Panc1 (cell line): ENCODE measurements around the gene MOB4. TPM values are rescaled to one million over a fixed set of nuclear protein-coding genes. Genes with fewer than 3 reads are reported as not detected.

Experiments
- ATAC-seq: fragments of 200-7000 bp; cut with Tn5 transposase; 2 replicates; pipeline ENCODE4 v1.9.1; 2020; ENCODE audit warnings: mild to moderate bottlenecking, moderate library complexity
- BruUV-seq: library from RNA; stranded (reverse); fragments of 400-500 nt; replicated peaks from 2 replicates; lab custom pipeline; 2021; lab: Mats Ljungman, UMichigan
- CTCF ChIA-PET: fragments of 300-600 bp; sonication (Branson Sonifier 250); formaldehyde crosslinking; loops from one replicate; lab custom pipeline; 2022; ENCODE audit warnings: antibody characterized with exemption; lab: Charles Lee
- POLR2A ChIA-PET: fragments of 300-600 bp; sonication (Branson Sonifier 250); formaldehyde crosslinking; loops from one replicate; lab custom pipeline; 2022; ENCODE audit warnings: antibody characterized with exemption; lab: Charles Lee
- DNase-seq: peaks from one replicate; pipeline ENCODE4 v3.0.0-alpha.2; 2010; ENCODE audit warnings: low read depth, low spot score
- H3K27ac ChIP-seq: 2 replicates; pipeline ENCODE4 v1.5.1; 2011; ENCODE audit warnings: mild to moderate bottlenecking, low read length, inconsistent platforms
- H3K27me3 ChIP-seq: fragments of 200-500 bp; sonication (Bioruptor generic); 2 replicates; pipeline ENCODE4 v1.6.0; 2014; ENCODE audit warnings: low read length, inconsistent platforms; ENCODE audit not compliant: control insufficient read depth, insufficient read depth
- H3K36me3 ChIP-seq: fragments of 200-500 bp; sonication (Bioruptor generic); 2 replicates; pipeline ENCODE4 v1.5.1; 2014; ENCODE audit warnings: inconsistent platforms, mild to moderate bottlenecking, low read length, moderate library complexity; ENCODE audit not compliant: control insufficient read depth, insufficient read depth
- H3K4me1 ChIP-seq: 2 replicates; pipeline ENCODE4 v1.5.1; 2011; ENCODE audit warnings: inconsistent platforms, mild to moderate bottlenecking, low read length, moderate library complexity; ENCODE audit not compliant: control insufficient read depth, insufficient read depth
- H3K4me3 ChIP-seq, 2 experiments: 2 replicates each; pipeline ENCODE4 v1.5.1; 2011 to 2012; ENCODE audit warnings: low read depth in 2 of 2, low read length in 2 of 2, mild to moderate bottlenecking in 2 of 2, inconsistent platforms in 1 of 2, moderate library complexity in 1 of 2
- H3K9me3 ChIP-seq: fragments of 200-500 bp; sonication (Bioruptor generic); 2 replicates; pipeline ENCODE4 v1.5.1; 2014; ENCODE audit warnings: low read depth, mild to moderate bottlenecking, inconsistent platforms, low read length, moderate library complexity; ENCODE audit not compliant: control insufficient read depth, insufficient read depth
- POLR2AphosphoS5 ChIP-seq: IDR thresholded peaks from 2 replicates; pipeline ENCODE4 v1.6.1; 2012; ENCODE audit warnings: mild to moderate bottlenecking, low read depth, low read length, moderate library complexity
- SIN3A ChIP-seq: IDR thresholded peaks from 2 replicates; pipeline ENCODE4 v1.6.1; 2012; ENCODE audit warnings: low read depth, mild to moderate bottlenecking, low read length, moderate library complexity, borderline replicate concordance; ENCODE audit not compliant: insufficient read depth
- TCF7L2 ChIP-seq: IDR thresholded peaks from 2 replicates; pipeline ENCODE4 v1.6.1; 2011; ENCODE audit warnings: mild to moderate bottlenecking, low read depth, low read length, inconsistent platforms
- in situ Hi-C: cut with HindIII; loops from 2 replicates; pipeline ENCODE4 v1.10.0; 2016; ENCODE audit warnings: low sequenced_read_pairs, low pct_unique_long_range_greater_than_20kb
- intact Hi-C: fragments of 100-400 bp; cut with micrococcal nuclease; formaldehyde crosslinking; loops from one replicate; pipeline ENCODE4 v1.10.0; 2022; ENCODE audit not compliant: unreplicated experiment
- total RNA-seq: library from RNA; stranded (reverse); gene quantifications from one replicate; pipeline ENCODE4 v1.2.1, GENCODE V29; 2021; ENCODE audit not compliant: unreplicated experiment
- TF ChIP-seq, protein P1 (sequence below), 2 experiments: IDR thresholded peaks; 2 replicates each; pipeline ENCODE4 v1.6.1; 2011 to 2012; ENCODE audit warnings: low read depth in 2 of 2, control low read depth in 1 of 2, low read length in 1 of 2, mild to moderate bottlenecking in 1 of 2, moderate library complexity in 1 of 2; ENCODE audit not compliant: insufficient read depth in 1 of 2
- TF ChIP-seq, protein P2 (sequence below): fragments of 450-650 bp; IDR thresholded peaks from 2 replicates; pipeline ENCODE4 v1.5.1; 2017; ENCODE audit warnings: mild to moderate bottlenecking

MOB4 gene
- total RNA-seq, 1 experiment from 2014 or later, result 25.6 TPM

DNA sequence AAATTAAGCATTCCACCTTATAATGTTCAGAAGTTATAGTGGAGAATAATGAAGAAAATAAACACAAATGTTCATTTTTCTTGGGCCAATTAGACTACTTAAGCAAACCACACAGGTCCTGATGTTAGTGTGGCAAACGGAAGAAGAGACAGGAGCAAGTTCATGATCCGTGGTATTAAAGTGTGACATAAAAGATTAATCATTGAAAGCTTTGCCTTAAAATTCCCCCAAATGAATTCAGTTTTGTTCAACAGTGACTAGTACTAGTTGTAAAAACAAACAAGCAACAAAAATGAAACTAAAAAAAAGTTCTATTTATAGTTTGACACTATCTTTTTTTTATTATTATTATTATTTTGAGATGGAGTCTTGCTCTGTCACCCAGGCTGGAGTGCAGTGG is 85.9 kb downstream of the MOB4 start:
- in situ Hi-C loops (no loop called here), intact Hi-C loops (no loop called here)
- H3K4me1 ChIP-seq, result no peaks in the 10 kb centered on the region
- no peak overlapping the region for H3K27ac ChIP-seq
- H3K36me3 ChIP-seq, result no peaks in the 10 kb centered on the region
- ChIA-PET POLR2A (no interaction called here), CTCF (no interaction called here)
- no peak overlapping the region for H3K4me3 ChIP-seq
- no peak for ATAC-seq
- no peaks in the 10 kb centered on the region; the same call in 1 of the 2 replicates for H3K27me3 ChIP-seq
- DNase-seq, result no peak
- H3K9me3 ChIP-seq, result no peaks in the 10 kb centered on the region
- TF ChIP-seq, protein P1, sequence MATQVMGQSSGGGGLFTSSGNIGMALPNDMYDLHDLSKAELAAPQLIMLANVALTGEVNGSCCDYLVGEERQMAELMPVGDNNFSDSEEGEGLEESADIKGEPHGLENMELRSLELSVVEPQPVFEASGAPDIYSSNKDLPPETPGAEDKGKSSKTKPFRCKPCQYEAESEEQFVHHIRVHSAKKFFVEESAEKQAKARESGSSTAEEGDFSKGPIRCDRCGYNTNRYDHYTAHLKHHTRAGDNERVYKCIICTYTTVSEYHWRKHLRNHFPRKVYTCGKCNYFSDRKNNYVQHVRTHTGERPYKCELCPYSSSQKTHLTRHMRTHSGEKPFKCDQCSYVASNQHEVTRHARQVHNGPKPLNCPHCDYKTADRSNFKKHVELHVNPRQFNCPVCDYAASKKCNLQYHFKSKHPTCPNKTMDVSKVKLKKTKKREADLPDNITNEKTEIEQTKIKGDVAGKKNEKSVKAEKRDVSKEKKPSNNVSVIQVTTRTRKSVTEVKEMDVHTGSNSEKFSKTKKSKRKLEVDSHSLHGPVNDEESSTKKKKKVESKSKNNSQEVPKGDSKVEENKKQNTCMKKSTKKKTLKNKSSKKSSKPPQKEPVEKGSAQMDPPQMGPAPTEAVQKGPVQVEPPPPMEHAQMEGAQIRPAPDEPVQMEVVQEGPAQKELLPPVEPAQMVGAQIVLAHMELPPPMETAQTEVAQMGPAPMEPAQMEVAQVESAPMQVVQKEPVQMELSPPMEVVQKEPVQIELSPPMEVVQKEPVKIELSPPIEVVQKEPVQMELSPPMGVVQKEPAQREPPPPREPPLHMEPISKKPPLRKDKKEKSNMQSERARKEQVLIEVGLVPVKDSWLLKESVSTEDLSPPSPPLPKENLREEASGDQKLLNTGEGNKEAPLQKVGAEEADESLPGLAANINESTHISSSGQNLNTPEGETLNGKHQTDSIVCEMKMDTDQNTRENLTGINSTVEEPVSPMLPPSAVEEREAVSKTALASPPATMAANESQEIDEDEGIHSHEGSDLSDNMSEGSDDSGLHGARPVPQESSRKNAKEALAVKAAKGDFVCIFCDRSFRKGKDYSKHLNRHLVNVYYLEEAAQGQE (IDR thresholded peaks at IDR 0.05; ENCODE audit: insufficient read depth in 1 of 2, low read depth in 2 of 2, low read length in 1 of 2), result no peak
- TF ChIP-seq, protein P2, sequence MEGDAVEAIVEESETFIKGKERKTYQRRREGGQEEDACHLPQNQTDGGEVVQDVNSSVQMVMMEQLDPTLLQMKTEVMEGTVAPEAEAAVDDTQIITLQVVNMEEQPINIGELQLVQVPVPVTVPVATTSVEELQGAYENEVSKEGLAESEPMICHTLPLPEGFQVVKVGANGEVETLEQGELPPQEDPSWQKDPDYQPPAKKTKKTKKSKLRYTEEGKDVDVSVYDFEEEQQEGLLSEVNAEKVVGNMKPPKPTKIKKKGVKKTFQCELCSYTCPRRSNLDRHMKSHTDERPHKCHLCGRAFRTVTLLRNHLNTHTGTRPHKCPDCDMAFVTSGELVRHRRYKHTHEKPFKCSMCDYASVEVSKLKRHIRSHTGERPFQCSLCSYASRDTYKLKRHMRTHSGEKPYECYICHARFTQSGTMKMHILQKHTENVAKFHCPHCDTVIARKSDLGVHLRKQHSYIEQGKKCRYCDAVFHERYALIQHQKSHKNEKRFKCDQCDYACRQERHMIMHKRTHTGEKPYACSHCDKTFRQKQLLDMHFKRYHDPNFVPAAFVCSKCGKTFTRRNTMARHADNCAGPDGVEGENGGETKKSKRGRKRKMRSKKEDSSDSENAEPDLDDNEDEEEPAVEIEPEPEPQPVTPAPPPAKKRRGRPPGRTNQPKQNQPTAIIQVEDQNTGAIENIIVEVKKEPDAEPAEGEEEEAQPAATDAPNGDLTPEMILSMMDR, result no peak
- TF ChIP-seq SIN3A (no peak), TCF7L2 (no peak), POLR2AphosphoS5 (no peak)
- BruUV-seq, result no TSS peak

Other genes with a start within 250 kb of the MOB4 start
- 7.8 TPM for gene ANKRD44, start 205.3 kb upstream of the MOB4 start, total RNA-seq
- 275 TPM for gene SF3B1, start 81.0 kb upstream of the MOB4 start, total RNA-seq
- gene COQ10B, start 62.5 kb upstream of the MOB4 start, total RNA-seq, result 34.7 TPM
- gene HSPD1, start 16.2 kb upstream of the MOB4 start, total RNA-seq, result 553 TPM
- gene HSPE1, start 15.7 kb upstream of the MOB4 start, total RNA-seq, result 278 TPM
- not detected for gene RFTN2, start 159.5 kb downstream of the MOB4 start, total RNA-seq
- gene MARS2, start 189.3 kb downstream of the MOB4 start, total RNA-seq, result 8.7 TPM